ENCODE data around the gene RIN3. TPM values are rescaled to one million over a fixed set of nuclear protein-coding genes. Genes with fewer than 3 reads are reported as not detected.

RIN3 gene
- polyA plus RNA-seq, 3 donors = 42.8 to 144 (median 54.6) TPM

DNA sequence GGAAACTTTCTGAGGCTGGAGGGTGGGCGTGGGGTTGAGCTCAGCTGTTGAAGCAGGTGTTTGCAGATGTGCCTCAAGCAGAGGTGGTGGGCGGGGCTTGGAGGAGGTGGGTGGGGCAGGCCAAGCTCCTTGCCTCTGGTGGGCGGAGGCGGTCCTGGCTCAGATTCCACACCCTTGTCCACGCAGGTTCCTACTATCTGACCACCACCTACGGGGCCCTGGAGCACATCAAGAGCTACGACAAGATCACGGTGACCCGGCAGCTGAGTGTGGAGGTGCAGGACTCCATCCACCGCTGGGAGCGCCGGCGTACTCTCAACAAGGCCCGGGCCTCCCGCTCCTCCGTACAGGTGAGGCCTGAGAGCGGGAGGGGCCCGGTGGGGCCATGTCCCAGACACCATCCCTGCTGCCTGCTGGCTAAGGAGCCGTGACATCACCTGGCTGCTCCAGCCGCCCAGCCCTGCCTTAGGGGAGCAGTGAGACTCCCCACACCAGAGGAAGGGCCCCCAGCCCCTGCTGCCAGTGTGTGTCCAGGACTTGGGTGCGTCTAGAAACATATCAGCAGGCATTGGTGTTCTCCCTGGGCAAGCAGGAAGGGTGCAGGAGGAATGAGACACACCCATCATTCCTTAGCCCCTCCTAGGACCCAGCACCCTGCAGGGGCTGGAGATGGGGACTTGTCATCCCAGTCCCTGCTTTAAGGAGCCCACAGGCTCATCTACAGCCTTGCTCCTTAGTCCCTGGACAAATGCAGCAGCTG, 171.4 kb downstream of the RIN3 start:
- peaks cover 3 to 8% (median 5%) of the 10 kb centered on the region in 7 donors for H3K9me3 Mint-ChIP-seq
- H3K27me3 ChIP-seq (ENCODE audit: control insufficient read depth in 2 of 2, insufficient read depth in 2 of 2, low read length in 2 of 2) = no peaks in the 10 kb centered on the region
- peaks cover 100% of the 10 kb centered on the region for H4K20me1 ChIP-seq (ENCODE audit: insufficient read depth, low read length)
- H3K9me3 ChIP-seq (replicated peaks in 1 of 2; ENCODE audit: control insufficient read depth in 1 of 2, insufficient read depth in 1 of 2, low read length in 2 of 2) = peaks cover 0 to 3% of the 10 kb centered on the region in 2 donors
- peak overlapping the region in 1 of 7 donors; percentile 19 for H3K27ac Mint-ChIP-seq
- DNase-seq = no peak
- TF ChIP-seq, protein P1, sequence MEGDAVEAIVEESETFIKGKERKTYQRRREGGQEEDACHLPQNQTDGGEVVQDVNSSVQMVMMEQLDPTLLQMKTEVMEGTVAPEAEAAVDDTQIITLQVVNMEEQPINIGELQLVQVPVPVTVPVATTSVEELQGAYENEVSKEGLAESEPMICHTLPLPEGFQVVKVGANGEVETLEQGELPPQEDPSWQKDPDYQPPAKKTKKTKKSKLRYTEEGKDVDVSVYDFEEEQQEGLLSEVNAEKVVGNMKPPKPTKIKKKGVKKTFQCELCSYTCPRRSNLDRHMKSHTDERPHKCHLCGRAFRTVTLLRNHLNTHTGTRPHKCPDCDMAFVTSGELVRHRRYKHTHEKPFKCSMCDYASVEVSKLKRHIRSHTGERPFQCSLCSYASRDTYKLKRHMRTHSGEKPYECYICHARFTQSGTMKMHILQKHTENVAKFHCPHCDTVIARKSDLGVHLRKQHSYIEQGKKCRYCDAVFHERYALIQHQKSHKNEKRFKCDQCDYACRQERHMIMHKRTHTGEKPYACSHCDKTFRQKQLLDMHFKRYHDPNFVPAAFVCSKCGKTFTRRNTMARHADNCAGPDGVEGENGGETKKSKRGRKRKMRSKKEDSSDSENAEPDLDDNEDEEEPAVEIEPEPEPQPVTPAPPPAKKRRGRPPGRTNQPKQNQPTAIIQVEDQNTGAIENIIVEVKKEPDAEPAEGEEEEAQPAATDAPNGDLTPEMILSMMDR (IDR thresholded peaks at IDR 0.05) = no peak
- peaks cover 10 to 11% of the 10 kb centered on the region in 2 donors for H3K4me1 ChIP-seq (ENCODE audit: control insufficient read depth in 1 of 2, insufficient read depth in 2 of 2, low read length in 2 of 2)
- no peak overlapping the region for H3K4me3 ChIP-seq (replicated peaks in 1 of 3; ENCODE audit: low read depth in 2 of 3, low read length in 3 of 3)
- peaks cover 57% of the 10 kb centered on the region for H3K79me2 ChIP-seq (ENCODE audit: insufficient read depth, low read length)
- H3K36me3 ChIP-seq (replicated peaks in 1 of 2; ENCODE audit: control insufficient read depth in 1 of 2, insufficient read depth in 2 of 2, low read length in 2 of 2) = peaks cover 84 to 100% of the 10 kb centered on the region in 2 donors
- H2AFZ ChIP-seq (ENCODE audit: insufficient read depth, low read depth, low read length, poor library complexity, severe bottlenecking) = no peak overlapping the region
- peak overlapping the region in 1 of 2 donors; percentile 8 for H3K27ac ChIP-seq (ENCODE audit: low read depth in 1 of 2, low read length in 2 of 2)
- WGBS (ENCODE audit: insufficient coverage) = 98% methylated on average over 14 of the region's 21 CpGs
- peaks cover 69 to 92% of the 10 kb centered on the region in 2 donors for H3K36me3 Mint-ChIP-seq
- intact Hi-C loops (cut with micrococcal nuclease) = loop anchor here in 1 of 2 donors (10.0 kb wide), 1 partner anchor 550 kb away; no protein-coding TSS in a partner anchor
- H3K9ac ChIP-seq (ENCODE audit: insufficient read depth, low read length, poor library complexity, severe bottlenecking) = no peak overlapping the region
- H3K4me1 Mint-ChIP-seq = peaks cover 6% of the 10 kb centered on the region
- no peak overlapping the region for H3K4me3 Mint-ChIP-seq
- no peak overlapping the region for H3K4me2 ChIP-seq (replicated peaks; ENCODE audit: extremely low read depth, low read length, poor library complexity, severe bottlenecking)
- H3K27me3 Mint-ChIP-seq (ENCODE audit: low read depth in 3 of 3) = peaks cover 0 to 4% (median 0%) of the 10 kb centered on the region in 3 donors

DNA sequence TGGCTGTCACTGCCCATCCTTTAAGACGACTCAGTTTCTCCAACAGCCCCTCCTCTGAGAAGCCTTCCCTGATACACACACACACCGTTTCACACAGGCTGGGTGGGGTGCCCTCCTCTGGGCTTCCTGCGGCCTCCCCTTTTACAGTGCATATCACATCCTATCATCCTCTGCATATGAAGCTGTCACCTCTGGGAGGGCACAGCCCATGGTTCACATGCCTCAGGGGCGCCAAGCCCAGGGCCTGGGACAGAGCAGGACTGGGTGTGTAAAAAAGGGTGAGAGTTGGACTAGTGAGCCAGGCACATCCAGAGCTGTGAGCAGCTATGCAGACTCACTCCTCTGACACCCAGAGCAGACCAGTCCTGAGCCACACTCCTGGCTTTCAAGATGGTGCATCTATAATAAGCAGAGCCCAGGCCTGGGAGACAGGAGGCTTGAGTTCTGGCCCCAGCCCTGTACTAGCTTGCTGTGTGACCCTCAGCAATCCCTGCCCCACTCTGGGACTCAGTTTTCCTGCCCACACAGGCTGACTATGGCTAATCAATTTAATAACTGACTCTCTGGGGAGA, 172.3 kb downstream of the RIN3 start:
- Histone ChIP-seq H3K9ac (ENCODE audit: insufficient read depth, low read length, poor library complexity, severe bottlenecking) (no peak overlapping the region), H2AFZ (ENCODE audit: insufficient read depth, low read depth, low read length, poor library complexity, severe bottlenecking) (no peak overlapping the region), H3K27me3 (ENCODE audit: control insufficient read depth in 2 of 2, insufficient read depth in 2 of 2, low read length in 2 of 2) (no peaks in the 10 kb centered on the region), H4K20me1 (ENCODE audit: insufficient read depth, low read length) (peaks cover 100% of the 10 kb centered on the region), H3K27ac (ENCODE audit: low read depth in 1 of 2, low read length in 2 of 2) (peak overlapping the region in 1 of 2 donors; percentile 26), H3K4me1 (ENCODE audit: control insufficient read depth in 1 of 2, insufficient read depth in 2 of 2, low read length in 2 of 2) (peaks cover 6 to 8% of the 10 kb centered on the region in 2 donors), H3K79me2 (ENCODE audit: insufficient read depth, low read length) (peaks cover 49% of the 10 kb centered on the region), H3K4me2 (replicated peaks; ENCODE audit: extremely low read depth, low read length, poor library complexity, severe bottlenecking) (no peak overlapping the region), H3K4me3 (replicated peaks in 1 of 3; ENCODE audit: low read depth in 2 of 3, low read length in 3 of 3) (no peak overlapping the region), H3K36me3 (replicated peaks in 1 of 2; ENCODE audit: control insufficient read depth in 1 of 2, insufficient read depth in 2 of 2, low read length in 2 of 2) (peaks cover 83 to 100% of the 10 kb centered on the region in 2 donors), H3K9me3 (replicated peaks in 1 of 2; ENCODE audit: control insufficient read depth in 1 of 2, insufficient read depth in 1 of 2, low read length in 2 of 2) (no peaks in the 10 kb centered on the region)
- Mint-ChIP-seq H3K27me3 (ENCODE audit: low read depth in 3 of 3) (peaks cover 0 to 4% (median 0%) of the 10 kb centered on the region in 3 donors), H3K36me3 (peaks cover 71 to 92% of the 10 kb centered on the region in 2 donors), H3K9me3 (peaks cover 0 to 2% (median 0%) of the 10 kb centered on the region in 7 donors), H3K4me1 (peaks cover 6% of the 10 kb centered on the region), H3K27ac (peak overlapping the region in 3 of 7 donors; percentile 22 to 77 (median 37)), H3K4me3 (no peak overlapping the region)
- no peak for DNase-seq
- TF ChIP-seq, protein P1 (IDR thresholded peaks at IDR 0.05) = no peak
- intact Hi-C loops (cut with micrococcal nuclease) = loop anchor here in 1 of 2 donors (10.0 kb wide), 1 partner anchor 551 kb away; no protein-coding TSS in a partner anchor
- WGBS (ENCODE audit: insufficient coverage) = 94% methylated on average over 3 of the region's 4 CpGs
